Measurements from ENCODE around the gene MTCL1.

Gene MTCL1

GRCh38 chr18:8771930-8772329 is 66.6 kb downstream of the MTCL1 start:
- no peaks in the 10 kb centered on the region for H3K27me3 ChIP-seq (ENCODE audit: insufficient read depth, insufficient read length)
- H3K36me3 ChIP-seq (ENCODE audit: insufficient read depth, insufficient read length, low read length) = peaks cover 3% of the 10 kb centered on the region
- TF ChIP-seq SUZ12 (IDR thresholded peaks at IDR 0.05; ENCODE audit: extremely low read depth, insufficient read depth, insufficient read length) (no peak), YY1 (IDR thresholded peaks at IDR 0.05; ENCODE audit: insufficient read depth, insufficient read length) (no peak), ZNF274 (IDR thresholded peaks at IDR 0.05; ENCODE audit: low read depth, low read length) (no peak)
- no peaks in the 10 kb centered on the region for H3K9me3 ChIP-seq (ENCODE audit: insufficient read depth, low read length)
- H3K4me1 ChIP-seq (ENCODE audit: insufficient read depth, insufficient read length) = no peaks in the 10 kb centered on the region
- H3K9ac ChIP-seq (ENCODE audit: insufficient read length, low read depth) = no peak overlapping the region
- no peak overlapping the region for H3K4me3 ChIP-seq (ENCODE audit: insufficient read length, low read depth)
- DNase-seq (ENCODE audit: low read depth, low spot score) = no peak

- H3K36me3 ChIP-seq (ENCODE audit: insufficient read depth, insufficient read length, low read length) = peaks cover 6% of the 10 kb centered on the region
These were observed 68.6 kb downstream of the MTCL1 start for GRCh38 chr18:8773980-8774379.

GRCh38 chr18:8776013-8776943 is 70.9 kb downstream of the MTCL1 start:
- H3K9me3 ChIP-seq (ENCODE audit: insufficient read depth, low read length) = no peaks in the 10 kb centered on the region
- H3K27me3 ChIP-seq (ENCODE audit: insufficient read depth, insufficient read length) = no peaks in the 10 kb centered on the region
- no peak for DNase-seq (ENCODE audit: low read depth, low spot score)
- peaks cover 17% of the 10 kb centered on the region for H3K36me3 ChIP-seq (ENCODE audit: insufficient read depth, insufficient read length, low read length)
- H3K9ac ChIP-seq (ENCODE audit: insufficient read length, low read depth) = no peak overlapping the region
- peaks cover 5% of the 10 kb centered on the region for H3K4me1 ChIP-seq (ENCODE audit: insufficient read depth, insufficient read length)
- TF ChIP-seq YY1 (IDR thresholded peaks at IDR 0.05; ENCODE audit: insufficient read depth, insufficient read length) = no peak
- no peak for TF ChIP-seq SUZ12 (IDR thresholded peaks at IDR 0.05; ENCODE audit: extremely low read depth, insufficient read depth, insufficient read length)
- TF ChIP-seq ZNF274 (IDR thresholded peaks at IDR 0.05; ENCODE audit: low read depth, low read length) = no peak
- no peak overlapping the region for H3K4me3 ChIP-seq (ENCODE audit: insufficient read length, low read depth)

More at GRCh38 chr18:8773980-8774379, 68.6 kb downstream of the MTCL1 start:
- TF ChIP-seq ZNF274 (IDR thresholded peaks at IDR 0.05; ENCODE audit: low read depth, low read length) (no peak), YY1 (IDR thresholded peaks at IDR 0.05; ENCODE audit: insufficient read depth, insufficient read length) (no peak), SUZ12 (IDR thresholded peaks at IDR 0.05; ENCODE audit: extremely low read depth, insufficient read depth, insufficient read length) (no peak)
- no peaks in the 10 kb centered on the region for H3K27me3 ChIP-seq (ENCODE audit: insufficient read depth, insufficient read length)
- H3K9me3 ChIP-seq (ENCODE audit: insufficient read depth, low read length) = no peaks in the 10 kb centered on the region
- no peak for DNase-seq (ENCODE audit: low read depth, low spot score)
- H3K4me3 ChIP-seq (ENCODE audit: insufficient read length, low read depth) = no peak overlapping the region
- H3K9ac ChIP-seq (ENCODE audit: insufficient read length, low read depth) = no peak overlapping the region
- peaks cover 3% of the 10 kb centered on the region for H3K4me1 ChIP-seq (ENCODE audit: insufficient read depth, insufficient read length)

- Histone ChIP-seq H3K9me3 (ENCODE audit: insufficient read depth, low read length) (no peaks in the 10 kb centered on the region), H3K4me3 (ENCODE audit: insufficient read length, low read depth) (no peak overlapping the region), H3K36me3 (ENCODE audit: insufficient read depth, insufficient read length, low read length) (peaks cover 24% of the 10 kb centered on the region), H3K4me1 (ENCODE audit: insufficient read depth, insufficient read length) (peaks cover 9% of the 10 kb centered on the region), H3K9ac (ENCODE audit: insufficient read length, low read depth) (no peak overlapping the region), H3K27me3 (ENCODE audit: insufficient read depth, insufficient read length) (no peaks in the 10 kb centered on the region)
- TF ChIP-seq ZNF274 (IDR thresholded peaks at IDR 0.05; ENCODE audit: low read depth, low read length) (no peak), SUZ12 (IDR thresholded peaks at IDR 0.05; ENCODE audit: extremely low read depth, insufficient read depth, insufficient read length) (no peak), YY1 (IDR thresholded peaks at IDR 0.05; ENCODE audit: insufficient read depth, insufficient read length) (no peak)
- no peak for DNase-seq (ENCODE audit: low read depth, low spot score)
These were observed 72.5 kb downstream of the MTCL1 start for GRCh38 chr18:8777846-8778245.

- Histone ChIP-seq H3K4me3 (ENCODE audit: insufficient read length, low read depth) (no peak overlapping the region), H3K9me3 (ENCODE audit: insufficient read depth, low read length) (no peaks in the 10 kb centered on the region), H3K27me3 (ENCODE audit: insufficient read depth, insufficient read length) (no peaks in the 10 kb centered on the region), H3K9ac (ENCODE audit: insufficient read length, low read depth) (no peak overlapping the region), H3K4me1 (ENCODE audit: insufficient read depth, insufficient read length) (peaks cover 10% of the 10 kb centered on the region), H3K36me3 (ENCODE audit: insufficient read depth, insufficient read length, low read length) (peaks cover 29% of the 10 kb centered on the region)
- no peak for DNase-seq (ENCODE audit: low read depth, low spot score)
- TF ChIP-seq ZNF274 (IDR thresholded peaks at IDR 0.05; ENCODE audit: low read depth, low read length) (no peak), YY1 (IDR thresholded peaks at IDR 0.05; ENCODE audit: insufficient read depth, insufficient read length) (no peak), SUZ12 (IDR thresholded peaks at IDR 0.05; ENCODE audit: extremely low read depth, insufficient read depth, insufficient read length) (no peak)
These were observed 73.0 kb downstream of the MTCL1 start for GRCh38 chr18:8778386-8778785.

GRCh38 chr18:8778824-8779223 is 73.5 kb downstream of the MTCL1 start:
- DNase-seq (ENCODE audit: low read depth, low spot score) = no peak
- TF ChIP-seq SUZ12 (IDR thresholded peaks at IDR 0.05; ENCODE audit: extremely low read depth, insufficient read depth, insufficient read length) (no peak), ZNF274 (IDR thresholded peaks at IDR 0.05; ENCODE audit: low read depth, low read length) (no peak), YY1 (IDR thresholded peaks at IDR 0.05; ENCODE audit: insufficient read depth, insufficient read length) (no peak)
- Histone ChIP-seq H3K27me3 (ENCODE audit: insufficient read depth, insufficient read length) (no peaks in the 10 kb centered on the region), H3K9me3 (ENCODE audit: insufficient read depth, low read length) (no peaks in the 10 kb centered on the region), H3K4me3 (ENCODE audit: insufficient read length, low read depth) (no peak overlapping the region), H3K4me1 (ENCODE audit: insufficient read depth, insufficient read length) (peaks cover 10% of the 10 kb centered on the region), H3K36me3 (ENCODE audit: insufficient read depth, insufficient read length, low read length) (peaks cover 33% of the 10 kb centered on the region), H3K9ac (ENCODE audit: insufficient read length, low read depth) (no peak overlapping the region)

- no peaks in the 10 kb centered on the region for H3K9me3 ChIP-seq (ENCODE audit: insufficient read depth, low read length)
- peaks cover 37% of the 10 kb centered on the region for H3K36me3 ChIP-seq (ENCODE audit: insufficient read depth, insufficient read length, low read length)
- H3K4me1 ChIP-seq (ENCODE audit: insufficient read depth, insufficient read length) = peaks cover 10% of the 10 kb centered on the region
- H3K9ac ChIP-seq (ENCODE audit: insufficient read length, low read depth) = no peak overlapping the region
- H3K27me3 ChIP-seq (ENCODE audit: insufficient read depth, insufficient read length) = no peaks in the 10 kb centered on the region
- TF ChIP-seq ZNF274 (IDR thresholded peaks at IDR 0.05; ENCODE audit: low read depth, low read length) (no peak), YY1 (IDR thresholded peaks at IDR 0.05; ENCODE audit: insufficient read depth, insufficient read length) (no peak), SUZ12 (IDR thresholded peaks at IDR 0.05; ENCODE audit: extremely low read depth, insufficient read depth, insufficient read length) (no peak)
- no peak overlapping the region for H3K4me3 ChIP-seq (ENCODE audit: insufficient read length, low read depth)
- DNase-seq (ENCODE audit: low read depth, low spot score) = no peak
These were observed 73.9 kb downstream of the MTCL1 start for GRCh38 chr18:8779251-8779650.

All from NT2/D1 (cell line).